B cell (primary cell): ENCODE measurements around the gene KRTAP17-1.

Experiments used
- CTCF ChIP-seq: fragments of 200-600 bp; IDR thresholded peaks from one replicate; pipeline ENCODE4 v1.8.0; 2022; ENCODE audit warnings: antibody characterized with exemption, mild to moderate bottlenecking
- EZH2 ChIP-seq: IDR thresholded peaks from 2 replicates; pipeline ENCODE4 v1.6.1; 2012; ENCODE audit warnings: borderline replicate concordance, low read depth, mild to moderate bottlenecking, moderate library complexity, low read length; ENCODE audit not compliant: insufficient read depth, poor library complexity, severe bottlenecking

DNA sequence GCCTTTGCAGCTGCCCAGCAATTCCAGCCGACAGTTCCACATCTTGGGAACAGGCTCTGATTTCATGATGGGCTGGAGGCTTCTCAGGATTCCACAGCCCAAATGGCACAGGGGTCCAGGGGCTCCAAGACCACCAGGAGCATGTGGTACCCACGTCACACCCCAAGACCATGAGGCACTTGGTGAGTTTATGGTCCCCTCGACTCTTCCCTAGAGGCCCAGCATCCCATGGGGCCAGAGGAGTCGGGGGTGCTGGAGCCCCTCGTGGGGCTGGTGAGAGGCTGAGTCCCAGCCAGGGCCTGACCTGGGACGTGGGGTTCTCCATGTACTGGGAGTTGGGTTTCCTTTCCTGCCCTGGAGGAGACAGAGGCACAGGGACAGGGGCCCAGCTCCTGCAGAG lies 10.1 kb upstream of the KRTAP17-1 start:
- no peak for TF ChIP-seq CTCF
- no peak for TF ChIP-seq EZH2
